ENCODE measurements around the gene TAF6. TPM values are rescaled to one million over a fixed set of nuclear protein-coding genes. Genes with fewer than 3 reads are reported as not detected.

The TAF6 gene
- total and polyA plus RNA-seq, 9 of the 15 experiments (the other 6 are each of a cell fraction or from before 2014, with no cell fraction given), result 0.78 to 78.7 (median 21.3) TPM

DNA sequence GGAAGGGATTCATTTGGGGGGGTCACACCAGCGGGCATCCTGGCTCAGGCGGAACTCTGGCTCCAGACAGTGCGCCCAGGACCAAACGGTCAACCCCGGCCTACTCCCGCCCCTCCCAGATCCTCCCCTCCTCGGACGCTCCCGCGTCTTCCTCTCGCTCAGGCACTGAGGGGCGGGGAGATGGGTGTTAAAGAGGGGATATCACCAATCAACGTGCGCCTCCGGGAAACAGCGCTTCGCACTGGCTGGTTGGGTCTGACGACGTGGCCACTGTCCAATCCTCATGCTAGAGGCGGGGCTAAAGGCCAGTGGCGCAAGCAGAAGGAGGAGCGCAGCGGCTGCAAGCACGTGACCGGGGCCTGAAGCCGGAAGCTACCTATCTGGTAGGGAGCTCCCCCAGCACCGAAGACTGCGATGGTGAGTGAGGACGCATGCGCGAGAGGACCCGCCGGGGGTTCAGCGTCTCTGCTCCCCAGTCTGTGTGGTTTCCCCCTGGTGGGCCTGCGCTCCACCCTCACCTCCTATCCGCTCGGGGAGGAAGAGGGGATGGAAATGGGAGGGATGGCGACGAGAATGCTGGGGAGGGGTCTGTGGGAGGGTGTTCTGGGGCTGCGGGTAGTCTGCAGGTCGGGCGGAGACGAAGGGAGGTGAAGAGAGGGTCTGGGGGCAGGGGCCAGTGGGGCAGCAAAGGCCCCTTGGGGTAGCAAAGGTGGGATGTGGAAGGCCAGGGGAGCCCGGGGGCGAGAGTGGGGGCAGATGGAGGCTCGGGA lies 29.6 kb upstream of the TAF6 start, which contains the start of gene LAMTOR4 (continued):
- TF ChIP-seq ZNF318 (IDR thresholded peaks at IDR 0.05; ENCODE audit: borderline replicate concordance in 1 of 2, low read depth in 1 of 2) (no peak), TRIM28 (IDR thresholded peaks at IDR 0.05) (no peak), ZNF124 (CRISPR knock-in tag; IDR thresholded peaks at IDR 0.05) (no peak), MED1 (CRISPR knock-in tag; IDR thresholded peaks at IDR 0.05; ENCODE audit: borderline replicate concordance) (no peak), NFIX (CRISPR knock-in tag; IDR thresholded peaks at IDR 0.05; ENCODE audit: low read depth) (no peak), ZBTB12 (CRISPR knock-in tag; IDR thresholded peaks at IDR 0.05) (no peak; the same call in 1 of the 2 replicates), CHCHD3 (CRISPR knock-in tag; IDR thresholded peaks at IDR 0.05) (no peak), KLF13 (tag; IDR thresholded peaks at IDR 0.05; ENCODE audit: borderline replicate concordance, low read depth) (no peak), ZNF263 (CRISPR knock-in tag; IDR thresholded peaks at IDR 0.05; ENCODE audit: borderline replicate concordance) (0 out of 2 replicates have a peak, but pooled peaks have one; percentile 10), ZNF23 (CRISPR knock-in tag; IDR thresholded peaks at IDR 0.05) (no peak), ZFP36 (IDR thresholded peaks at IDR 0.05; ENCODE audit: low read depth, low read length, partially characterized antibody) (no peak), RBM25 (IDR thresholded peaks at IDR 0.05; ENCODE audit: low read depth, low read length, severe bottlenecking) (peak; percentile 92), CBX8 (IDR thresholded peaks at IDR 0.05; ENCODE audit: borderline replicate concordance, extremely low read depth, low read depth, low read length, poor library complexity, severe bottlenecking) (no peak)

All from K562 (cell line).